Choroid plexus epithelial cell (primary cell): Measurements from ENCODE around the gene SPATA25.
"Not testable (repeated sequence)": the region's sequence is repeated elsewhere in the genome, so short reads cannot be mapped to it uniquely, and the experiment has no call there.

ENCODE experiments used
- DNase-seq: peaks from one replicate; pipeline ENCODE4 v3.0.0-alpha.2; 2010; ENCODE audit warnings: low read depth
- H3K4me3 ChIP-seq: 2 replicates; pipeline ENCODE4 v1.5.1; 2011; ENCODE audit warnings: low read depth, mild to moderate bottlenecking, control low read depth, low read length, moderate library complexity
- TF ChIP-seq, protein P1 (sequence below): conservative IDR thresholded peaks from 2 replicates; pipeline ENCODE4 v1.5.1; 2011; ENCODE audit warnings: low read depth, mild to moderate bottlenecking, control low read depth, inconsistent platforms, low read length, moderate library complexity

The SPATA25 gene

DNA sequence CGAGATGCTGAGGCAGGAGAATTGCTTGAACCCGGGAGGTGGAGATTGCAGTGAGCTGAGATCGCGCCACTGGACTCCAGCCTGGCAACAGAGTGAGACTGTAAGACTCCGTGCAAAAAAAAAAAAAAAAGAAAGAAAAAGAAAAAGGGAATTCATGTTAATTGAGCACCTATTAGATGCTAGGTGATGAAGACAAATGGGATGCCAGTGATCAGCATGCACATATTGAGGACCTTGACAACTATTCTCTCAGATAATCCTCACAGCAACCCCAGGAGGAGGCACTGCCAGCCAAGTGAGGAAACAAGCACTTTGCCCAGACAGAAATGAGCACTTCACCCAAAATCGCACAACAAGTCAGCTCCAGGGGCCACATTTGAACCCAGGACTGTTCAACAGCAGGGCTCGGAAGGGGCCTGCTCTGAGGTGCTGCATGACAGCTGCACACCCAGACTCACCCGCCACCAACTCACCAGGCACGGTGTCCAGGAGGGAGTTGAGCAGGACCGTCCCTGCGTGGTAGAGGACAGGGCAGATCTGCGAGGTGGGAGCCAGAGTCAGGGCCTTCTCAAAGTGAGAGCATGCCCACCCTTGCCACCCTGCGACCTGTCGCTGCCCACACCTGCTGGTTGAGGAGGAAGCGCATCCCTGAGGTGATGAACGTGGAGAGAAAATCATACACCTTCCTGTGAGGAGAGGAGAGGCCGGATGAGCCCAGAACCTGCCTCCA, 20.0 kb upstream of the SPATA25 start:
- DNase-seq, result no peak

DNA sequence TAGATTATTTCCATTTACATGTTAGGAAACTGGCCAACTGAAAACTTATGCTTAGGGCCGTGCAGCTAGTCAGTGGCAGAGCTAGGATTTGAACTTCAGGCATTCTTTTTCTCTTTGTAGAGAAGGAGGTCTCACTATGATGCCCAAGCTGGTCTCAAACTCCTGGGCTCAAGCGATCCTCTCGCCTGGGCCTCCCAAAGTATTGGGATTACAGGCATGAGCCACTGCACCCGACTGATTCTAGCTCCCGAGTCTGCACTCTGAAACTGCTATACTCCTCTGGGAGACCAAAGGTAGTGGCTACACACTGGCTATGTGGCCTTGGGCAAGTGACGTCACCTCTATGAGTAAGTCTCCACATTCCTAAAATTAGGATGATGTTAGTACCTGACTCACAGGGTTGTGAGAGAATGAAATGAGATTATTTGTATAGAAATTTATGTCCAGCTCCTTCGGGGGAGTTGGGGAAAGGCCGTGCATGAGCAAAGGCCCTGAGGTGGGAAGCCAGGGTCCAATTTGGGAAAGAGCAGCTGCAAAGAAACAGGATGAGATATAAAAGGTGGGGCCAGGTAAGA, 18.2 kb upstream of the SPATA25 start:
- no peak for DNase-seq
- TF ChIP-seq, protein P1, sequence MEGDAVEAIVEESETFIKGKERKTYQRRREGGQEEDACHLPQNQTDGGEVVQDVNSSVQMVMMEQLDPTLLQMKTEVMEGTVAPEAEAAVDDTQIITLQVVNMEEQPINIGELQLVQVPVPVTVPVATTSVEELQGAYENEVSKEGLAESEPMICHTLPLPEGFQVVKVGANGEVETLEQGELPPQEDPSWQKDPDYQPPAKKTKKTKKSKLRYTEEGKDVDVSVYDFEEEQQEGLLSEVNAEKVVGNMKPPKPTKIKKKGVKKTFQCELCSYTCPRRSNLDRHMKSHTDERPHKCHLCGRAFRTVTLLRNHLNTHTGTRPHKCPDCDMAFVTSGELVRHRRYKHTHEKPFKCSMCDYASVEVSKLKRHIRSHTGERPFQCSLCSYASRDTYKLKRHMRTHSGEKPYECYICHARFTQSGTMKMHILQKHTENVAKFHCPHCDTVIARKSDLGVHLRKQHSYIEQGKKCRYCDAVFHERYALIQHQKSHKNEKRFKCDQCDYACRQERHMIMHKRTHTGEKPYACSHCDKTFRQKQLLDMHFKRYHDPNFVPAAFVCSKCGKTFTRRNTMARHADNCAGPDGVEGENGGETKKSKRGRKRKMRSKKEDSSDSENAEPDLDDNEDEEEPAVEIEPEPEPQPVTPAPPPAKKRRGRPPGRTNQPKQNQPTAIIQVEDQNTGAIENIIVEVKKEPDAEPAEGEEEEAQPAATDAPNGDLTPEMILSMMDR, result no peak
- no peak overlapping the region for H3K4me3 ChIP-seq

More for the DNA sequence above, 20.0 kb upstream of the SPATA25 start:
- H3K4me3 ChIP-seq, result no peak overlapping the region
- TF ChIP-seq, protein P1, result no peak

DNA sequence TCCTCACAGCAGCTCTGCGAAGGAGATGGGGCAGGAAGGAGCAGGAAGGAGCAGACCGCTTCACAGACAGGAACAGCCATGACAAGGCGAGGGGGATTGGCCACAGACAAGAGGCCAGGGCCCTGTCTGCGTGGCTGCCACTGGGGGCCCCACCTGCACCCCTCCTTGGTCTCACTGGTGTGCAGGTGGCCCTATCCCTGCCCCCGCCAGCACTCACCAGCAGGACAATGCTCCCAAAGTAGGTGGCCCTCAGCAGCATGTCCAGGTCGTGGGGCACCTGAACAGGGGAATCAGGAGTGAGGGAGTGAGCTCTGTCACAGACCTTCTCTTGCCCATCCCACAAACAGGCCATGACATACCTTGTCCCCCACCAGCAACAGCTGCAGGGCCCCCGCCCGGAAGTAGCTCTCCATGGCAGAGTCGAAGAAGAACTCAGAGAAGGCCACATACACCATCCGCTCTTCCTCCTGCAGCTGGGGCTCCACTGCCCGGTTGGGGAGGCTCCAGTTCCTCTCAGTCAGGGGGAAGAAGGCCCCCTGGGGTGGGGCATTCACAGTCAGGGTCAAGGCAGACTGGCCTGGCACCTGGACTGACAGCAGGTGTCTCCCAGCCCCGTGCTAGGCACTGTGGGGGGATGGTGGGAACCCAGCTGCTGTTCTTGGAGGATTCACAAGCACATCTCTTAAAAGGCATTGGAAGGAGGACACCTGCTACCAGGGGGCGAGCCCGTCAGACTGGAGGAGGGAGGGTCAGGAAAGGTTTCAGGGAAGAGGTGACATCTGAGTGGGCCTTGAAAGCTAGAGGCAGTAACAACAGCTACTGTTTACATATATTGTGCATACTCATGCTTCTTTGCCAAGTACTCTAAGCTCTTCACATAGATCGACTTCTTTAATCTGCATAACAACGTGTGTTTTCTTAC, 17.4 kb upstream of the SPATA25 start:
- DNase-seq, result no peak
- no peak overlapping the region for H3K4me3 ChIP-seq
- TF ChIP-seq, protein P1, result no peak

DNA sequence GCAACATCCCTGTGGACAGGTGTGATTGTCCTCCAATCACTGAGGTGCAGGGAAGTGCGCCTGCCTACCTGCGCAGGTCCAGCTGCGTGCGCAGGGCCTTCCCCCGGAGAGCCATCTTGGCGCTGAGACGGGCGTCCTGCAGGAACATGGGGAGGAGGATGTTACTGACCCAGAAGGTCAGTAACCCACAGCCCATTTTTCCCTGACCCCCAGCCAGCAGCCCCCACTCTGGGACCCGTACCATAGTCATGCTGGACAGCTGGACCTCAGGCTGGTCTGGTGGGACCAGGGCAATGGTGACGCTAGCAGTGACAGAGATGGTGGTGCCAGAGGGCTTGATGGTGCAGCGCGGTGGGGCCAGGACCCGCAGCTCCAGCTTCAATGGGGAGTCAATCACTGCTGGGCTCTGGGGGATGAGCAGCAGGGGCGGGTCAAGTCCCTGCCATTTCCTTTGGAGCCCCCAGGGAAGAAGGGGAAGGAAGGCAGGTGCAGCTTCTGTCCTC, 14.8 kb upstream of the SPATA25 start:
- H3K4me3 ChIP-seq, result no peak overlapping the region
- TF ChIP-seq, protein P1, result no peak

DNA sequence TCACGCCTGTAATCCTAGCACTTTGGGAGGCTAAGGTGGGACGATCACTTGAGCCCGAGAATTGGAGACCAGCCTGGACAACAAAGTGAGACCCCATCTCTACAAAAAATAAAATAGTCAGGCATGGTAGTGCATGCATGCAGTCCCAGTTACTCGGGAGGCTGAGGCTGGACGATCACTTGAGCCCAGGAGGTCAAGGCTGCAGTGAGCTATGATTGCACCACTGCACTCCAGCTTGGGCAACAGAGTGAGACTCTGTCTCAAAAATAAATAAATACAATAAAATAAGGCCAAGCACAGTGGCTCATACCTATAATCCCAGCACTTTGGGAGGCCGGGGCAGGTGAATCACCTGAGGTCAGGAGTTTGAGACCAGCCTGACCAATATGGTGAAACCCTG, 13.9 kb upstream of the SPATA25 start:
- not testable (repeated sequence) for DNase-seq, H3K4me3 ChIP-seq

More for the DNA sequence above, 14.8 kb upstream of the SPATA25 start:
- DNase-seq, result no peak

DNA sequence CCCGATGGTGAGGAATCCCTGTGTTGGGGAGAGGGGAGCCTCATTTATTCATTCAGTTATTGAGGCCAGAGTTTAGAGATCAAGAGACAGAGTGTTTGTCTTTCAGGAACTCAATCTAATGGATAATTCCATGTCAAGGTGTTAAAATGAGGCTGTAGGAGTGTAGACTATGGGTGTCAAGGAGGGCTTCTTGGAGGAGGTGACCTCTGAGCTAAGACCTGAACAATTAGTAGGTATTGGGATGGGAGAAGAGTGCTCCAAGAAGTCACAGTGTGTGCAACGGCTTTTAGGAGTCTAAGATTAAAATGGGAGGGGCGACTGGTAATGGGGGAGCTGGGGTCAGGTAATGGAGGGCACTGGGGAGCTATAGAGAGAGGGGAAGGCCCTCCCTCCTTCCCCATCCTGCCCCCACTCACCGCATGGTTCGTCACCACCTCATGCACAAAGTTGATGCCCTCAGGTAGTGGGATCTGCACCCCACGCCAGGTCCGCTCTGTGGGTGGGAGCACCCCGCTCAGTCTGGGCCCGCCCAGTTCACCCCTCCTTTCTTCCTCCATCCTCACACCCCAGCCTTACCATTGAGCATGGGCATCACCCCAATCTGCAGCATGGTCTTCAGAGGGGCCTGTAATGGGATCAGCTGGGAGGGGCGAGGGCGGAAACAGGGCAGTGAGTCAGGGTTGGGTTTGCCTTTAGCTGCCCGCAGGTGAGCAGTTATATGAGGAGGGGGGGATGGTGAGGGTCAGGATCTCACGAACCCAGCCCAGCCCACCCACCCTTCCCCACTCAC, 11.8 kb upstream of the SPATA25 start:
- H3K4me3 ChIP-seq, result no peak overlapping the region
- no peak for DNase-seq
- TF ChIP-seq, protein P1, result no peak
